DLD1 (cell line): ENCODE results near the gene TPCN2.

ENCODE experiments used
- in situ Hi-C: cut with HindIII; loops from 2 replicates; pipeline ENCODE4 v1.10.0; 2017; ENCODE audit warnings: low sequenced_read_pairs

Gene TPCN2

GRCh38 chr11:69159150-69159852, 110.6 kb downstream of the TPCN2 start:
- in situ Hi-C loops, result no loop called here

- in situ Hi-C loops, result no loop called here
These were observed 111.8 kb downstream of the TPCN2 start for GRCh38 chr11:69160296-69161116.

DNA sequence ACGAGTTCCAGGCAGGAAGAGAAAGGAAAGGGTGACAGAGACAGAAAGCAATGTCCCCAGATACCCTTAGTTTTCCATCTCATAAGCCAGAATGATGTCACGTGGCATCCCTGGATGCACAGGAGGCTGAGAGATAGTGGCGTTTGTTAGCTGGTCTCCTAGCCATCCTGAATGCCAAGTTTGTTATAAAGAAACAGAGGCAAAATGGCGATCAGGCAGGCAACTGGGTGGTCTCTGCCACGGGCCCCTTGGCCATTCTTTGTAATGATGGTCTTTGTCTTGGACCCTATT, 112.3 kb downstream of the TPCN2 start:
- in situ Hi-C loops, result no loop called here

DNA sequence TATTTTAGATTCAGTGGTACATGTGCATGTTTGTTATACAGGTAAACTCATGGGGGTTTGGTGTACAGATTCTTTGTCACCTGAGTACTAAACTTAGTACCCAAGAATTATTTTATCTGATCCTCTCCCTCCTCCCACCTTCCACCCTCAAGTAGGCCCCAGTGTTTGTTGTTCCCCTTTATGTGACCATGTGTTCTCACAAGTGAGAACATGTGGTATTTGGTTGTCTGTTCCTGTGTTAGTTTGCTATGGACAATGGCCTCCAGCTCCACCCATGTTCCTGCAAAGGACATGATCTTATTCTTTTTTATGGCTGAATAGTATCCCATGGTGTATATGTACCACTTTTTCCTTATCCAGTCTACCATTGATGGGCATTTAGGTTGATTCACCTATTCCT, 113.8 kb downstream of the TPCN2 start:
- in situ Hi-C loops, result no loop called here

DNA sequence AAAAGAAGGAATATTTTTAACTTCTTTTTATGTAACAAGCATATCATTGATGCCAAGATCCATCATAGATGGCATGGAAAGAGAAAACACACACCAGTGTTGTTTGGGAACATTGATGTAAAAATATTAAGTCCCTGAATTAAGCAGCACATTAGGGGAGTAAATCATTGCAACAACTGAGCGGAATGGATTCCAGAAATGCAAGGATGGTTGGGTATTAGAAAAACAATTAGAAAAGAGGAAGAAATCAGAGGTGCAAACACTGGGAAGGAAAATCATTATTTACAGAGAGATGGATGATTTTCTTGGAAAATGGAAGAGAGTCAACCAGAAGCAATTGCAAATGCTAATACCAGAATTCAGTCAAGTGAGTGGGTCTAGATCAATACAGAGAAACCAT, 115.1 kb downstream of the TPCN2 start:
- in situ Hi-C loops, result no loop called here

DNA sequence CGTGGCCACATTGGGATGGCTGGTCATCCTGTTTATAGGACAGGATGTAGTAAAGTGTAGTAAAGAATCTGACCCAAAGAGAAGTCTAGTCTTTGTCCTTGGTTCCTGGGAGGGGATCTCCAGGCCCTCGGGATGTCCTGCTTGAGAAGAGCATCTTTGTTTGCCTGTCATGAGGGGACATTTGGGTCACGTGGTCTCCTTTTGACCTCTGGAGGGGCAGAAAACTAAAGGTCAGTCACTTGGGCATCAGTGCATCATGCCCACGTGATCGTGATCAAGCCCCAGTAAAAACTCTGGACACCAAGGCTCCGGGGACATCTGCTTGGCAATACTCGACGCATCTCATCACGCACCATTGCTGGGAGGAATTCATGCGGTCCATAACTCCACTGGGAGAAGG, 116.1 kb downstream of the TPCN2 start:
- in situ Hi-C loops, result no loop called here

DNA sequence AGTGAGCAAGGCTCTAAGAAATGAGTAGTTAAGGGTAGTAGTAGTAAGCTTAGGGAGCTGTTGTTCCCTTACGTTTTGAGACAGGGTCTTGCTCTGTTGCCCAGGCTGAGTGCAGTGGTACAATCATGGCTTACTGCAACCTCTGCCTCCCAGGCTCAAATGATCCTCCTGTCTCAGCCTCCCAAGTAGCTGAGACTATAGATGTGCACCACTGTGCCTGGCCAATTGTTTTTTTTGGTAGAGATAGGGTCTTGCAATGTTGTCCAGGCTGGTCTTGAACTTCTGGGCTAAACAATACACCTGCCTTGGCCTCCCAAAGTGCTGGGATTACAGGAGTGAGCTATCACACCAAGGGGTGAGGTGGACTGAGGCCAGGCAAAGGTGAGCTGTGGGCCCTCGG, 117.0 kb downstream of the TPCN2 start:
- in situ Hi-C loops, result no loop called here

DNA sequence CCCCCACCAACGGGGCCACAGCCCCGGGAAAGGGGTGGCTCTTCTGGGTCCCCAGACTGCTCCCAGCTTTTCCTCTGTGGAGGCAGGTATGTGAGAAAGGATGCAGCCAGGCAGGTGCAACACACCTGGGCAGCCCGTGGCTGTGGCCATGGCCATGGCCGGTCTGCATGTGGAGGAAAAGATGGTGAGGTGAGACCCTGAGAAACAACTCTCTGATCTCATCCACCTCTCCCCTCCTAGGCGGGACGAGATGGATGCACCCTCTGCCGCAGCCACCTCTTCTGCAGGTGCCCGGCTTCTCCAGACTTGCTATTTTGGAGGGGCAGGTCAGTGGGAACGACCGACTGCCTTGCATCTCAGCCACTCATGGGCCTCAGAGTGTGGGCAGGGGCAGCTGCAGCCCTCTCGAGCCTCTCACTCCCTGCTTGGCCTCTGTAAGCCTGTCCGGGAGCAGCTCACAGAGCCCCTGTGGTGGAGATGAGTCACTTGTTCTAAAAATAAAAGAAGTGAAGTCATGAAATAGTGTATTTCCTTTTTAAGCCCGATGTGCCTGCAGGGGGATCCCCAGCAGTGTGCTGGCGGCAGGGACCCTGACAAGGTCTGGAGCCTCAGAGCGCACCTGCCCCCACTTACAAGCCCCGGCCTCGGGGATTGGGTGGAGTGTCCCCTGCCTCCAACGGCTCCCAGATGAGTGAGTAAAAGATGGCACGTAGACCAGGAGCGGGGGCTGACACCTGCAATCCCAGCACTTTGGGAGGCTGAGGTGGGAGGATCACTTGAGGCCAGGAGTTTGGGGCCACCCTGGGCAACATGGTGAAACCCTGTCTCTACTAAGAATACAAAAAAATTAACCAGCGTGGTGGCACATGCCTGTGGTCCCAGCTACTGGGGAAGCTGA, 117.7 kb downstream of the TPCN2 start:
- in situ Hi-C loops, result no loop called here

- in situ Hi-C loops, result no loop called here
These were observed 118.6 kb downstream of the TPCN2 start for GRCh38 chr11:69167130-69167915.

DNA sequence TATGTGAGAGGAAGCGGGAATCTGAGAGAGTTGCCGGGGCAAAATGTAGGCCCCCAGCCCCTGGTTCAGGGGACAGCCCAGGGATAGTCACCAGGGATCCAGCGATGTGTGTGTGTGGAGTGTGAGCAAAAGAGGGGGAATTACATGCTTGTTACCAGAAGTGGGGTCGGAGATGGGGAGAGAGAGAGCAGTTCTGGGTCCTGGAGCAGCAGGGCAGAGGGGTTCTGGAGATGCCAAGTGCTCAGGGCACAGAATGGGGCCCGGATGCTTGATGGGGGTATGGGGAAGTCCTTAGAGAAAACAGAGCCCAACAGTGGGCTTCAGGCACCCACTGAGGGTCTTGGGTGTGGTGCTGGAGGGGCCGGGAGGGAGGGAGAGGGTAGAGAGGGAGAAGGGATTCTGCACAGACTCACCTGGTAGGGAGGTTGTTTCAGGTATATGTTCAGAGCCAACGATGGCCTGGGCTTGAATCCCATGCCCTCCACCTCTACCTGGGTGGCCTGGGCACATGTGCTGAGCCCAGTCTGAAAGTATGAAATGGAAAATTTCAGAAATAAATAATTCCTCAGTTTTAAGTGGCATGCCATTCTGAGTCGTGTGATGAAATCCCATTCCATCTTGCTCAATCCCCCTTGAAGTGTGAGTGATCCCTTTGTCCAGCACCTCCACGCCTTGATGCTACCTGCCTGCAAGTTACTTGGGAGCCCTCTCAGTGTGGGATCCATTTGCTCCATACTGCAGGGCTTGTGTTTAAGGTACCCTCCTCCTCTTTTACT, 119.4 kb downstream of the TPCN2 start:
- in situ Hi-C loops, result no loop called here

DNA sequence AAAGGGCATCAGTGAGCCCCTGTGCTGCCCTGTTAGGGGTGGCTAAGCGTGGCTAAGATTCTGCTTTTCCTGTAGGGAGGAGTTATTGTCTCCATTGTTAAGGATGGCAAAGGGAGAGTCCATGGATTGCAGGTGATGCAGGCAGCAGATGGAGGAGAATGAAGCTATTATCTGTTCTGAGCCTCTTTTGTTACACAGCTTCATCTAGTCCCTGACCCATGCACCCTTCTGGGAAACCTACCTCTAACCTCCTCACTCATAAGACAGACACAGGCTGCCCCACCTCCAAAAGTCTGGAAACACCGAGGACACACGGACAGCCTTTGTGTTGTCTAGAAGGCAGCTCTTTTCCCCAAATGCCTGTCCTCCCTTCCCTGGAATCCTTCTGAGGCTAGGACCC, 120.7 kb downstream of the TPCN2 start:
- in situ Hi-C loops, result no loop called here

DNA sequence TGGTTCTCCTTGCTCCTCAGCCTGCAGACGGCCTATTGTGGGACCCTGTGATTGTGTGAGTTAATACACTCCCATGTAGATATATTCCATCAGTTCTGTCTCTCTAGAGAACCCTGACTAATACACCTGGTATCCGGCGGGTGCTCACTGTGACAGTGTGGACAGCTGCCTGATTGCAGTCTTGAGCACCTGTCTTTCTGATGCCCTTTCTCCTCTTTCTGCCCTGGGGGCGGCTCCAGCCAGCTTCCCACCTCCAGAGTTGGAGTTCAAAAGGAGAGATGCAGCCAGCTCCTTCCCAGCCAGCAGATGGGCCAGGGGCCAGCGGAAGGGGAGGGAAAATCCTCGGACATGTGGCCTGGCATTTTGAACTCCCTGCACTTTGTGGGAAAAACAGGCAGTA, 122.0 kb downstream of the TPCN2 start:
- in situ Hi-C loops, result no loop called here

DNA sequence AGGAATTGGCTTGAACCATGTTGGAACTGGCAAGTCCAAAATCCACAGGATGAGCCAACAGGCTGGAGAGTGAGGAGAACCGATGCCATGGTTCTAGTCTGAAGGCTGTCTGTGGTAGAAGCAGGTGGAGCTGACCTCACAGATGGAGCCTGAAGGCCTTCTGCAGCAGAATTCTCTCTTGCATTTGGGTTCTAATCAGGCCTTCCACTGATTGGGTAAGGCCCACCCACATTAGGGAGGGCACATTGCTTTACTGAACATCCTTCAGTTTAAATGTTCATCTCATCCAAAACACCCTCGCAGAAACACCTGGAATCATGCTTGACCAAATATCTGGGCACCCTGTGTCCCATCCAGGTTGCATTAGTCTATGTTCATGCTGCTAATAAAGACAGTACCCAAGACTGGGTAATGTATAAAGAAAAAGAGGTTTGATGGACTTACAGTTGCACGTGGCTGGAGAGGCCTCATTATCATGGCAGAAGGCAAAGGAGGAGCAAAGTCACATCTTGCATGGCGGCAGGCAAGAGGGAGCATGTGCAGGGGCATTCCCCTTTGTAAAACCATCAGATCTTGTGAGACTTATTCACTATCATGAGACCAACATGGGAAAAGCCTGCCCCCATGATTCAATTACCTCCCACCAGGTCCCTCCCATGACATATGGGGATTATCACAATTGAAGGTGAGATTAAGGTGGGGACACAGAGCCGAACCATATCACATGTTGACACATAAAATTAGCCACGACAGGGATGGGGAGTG, 122.9 kb downstream of the TPCN2 start:
- in situ Hi-C loops, result no loop called here

GRCh38 chr11:69172674-69173073, 123.9 kb downstream of the TPCN2 start:
- in situ Hi-C loops, result no loop called here

- in situ Hi-C loops, result no loop called here
These were observed 124.6 kb downstream of the TPCN2 start for GRCh38 chr11:69173331-69173730.

DNA sequence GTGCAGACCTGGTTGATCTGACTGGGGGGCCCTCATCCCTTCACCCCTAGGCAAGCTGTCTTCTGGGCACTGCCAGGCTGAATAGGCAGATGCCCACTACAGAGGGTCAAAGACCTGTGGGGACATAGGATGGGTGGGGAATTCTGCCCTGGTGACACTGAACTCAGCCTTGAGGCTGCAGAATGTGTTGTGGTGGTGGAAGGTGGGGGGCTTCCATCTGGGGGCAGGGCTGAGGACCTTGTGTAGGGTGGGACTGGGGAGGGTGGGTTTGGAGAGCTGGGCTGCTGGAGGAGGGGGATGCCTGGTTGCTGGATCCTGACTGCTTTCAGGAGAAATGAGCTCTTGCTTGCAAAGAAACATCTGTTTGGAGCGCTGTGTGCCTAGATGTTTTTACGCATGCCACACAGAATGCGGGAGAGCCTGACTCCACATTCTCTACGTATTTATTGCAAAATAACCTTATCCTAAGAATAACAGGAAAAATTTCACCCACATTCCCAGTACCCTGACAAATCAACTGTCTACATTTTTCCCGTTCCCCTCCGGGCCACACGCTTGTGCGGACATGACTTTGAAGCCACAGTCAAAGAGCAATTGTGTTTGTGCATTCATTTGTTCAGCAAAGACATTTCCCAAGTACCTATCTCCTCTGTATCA, 125.3 kb downstream of the TPCN2 start:
- in situ Hi-C loops, result no loop called here

- in situ Hi-C loops, result no loop called here
These were observed 126.1 kb downstream of the TPCN2 start for GRCh38 chr11:69174841-69175240.

DNA sequence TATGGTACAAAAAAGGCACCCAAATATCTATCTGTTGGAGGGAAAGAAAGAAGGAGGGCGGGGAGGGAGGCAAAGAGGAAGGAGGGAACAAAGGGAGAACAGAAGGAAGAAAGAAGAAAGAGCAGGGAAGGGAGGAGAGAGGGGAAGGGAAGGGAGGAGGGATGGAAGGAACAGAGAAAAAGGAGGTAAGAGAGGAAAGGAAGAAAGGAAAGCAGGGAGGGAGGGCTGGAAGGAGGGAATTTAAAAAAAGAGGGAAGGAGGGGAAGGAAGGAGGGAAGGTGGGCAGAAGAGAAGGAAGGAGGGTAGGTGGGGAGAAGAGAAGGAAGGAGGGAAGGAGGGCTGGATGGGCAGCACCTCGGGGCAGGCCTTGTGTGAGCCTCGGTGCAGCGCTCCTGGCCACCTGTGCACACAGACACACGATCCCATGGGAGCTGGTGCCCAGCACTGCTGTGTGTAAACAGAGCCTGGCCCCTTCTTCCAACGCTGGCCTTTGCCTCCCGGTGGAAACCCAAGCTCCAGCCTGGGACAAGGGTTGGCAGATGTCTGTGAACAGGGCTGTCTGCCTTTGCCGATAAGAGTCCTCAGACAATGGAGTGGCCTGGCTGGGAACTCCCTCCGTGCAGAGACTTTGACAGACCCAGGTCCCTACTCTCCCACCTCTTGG, 130.2 kb downstream of the TPCN2 start:
- in situ Hi-C loops, result no loop called here
